GM19025 (cell line): ENCODE results near the gene MINDY4B.

ENCODE experiments used
- ATAC-seq: cut with Tn5 transposase; IDR thresholded peaks from one replicate; pipeline ENCODE4 v1.9.1; 2021; ENCODE audit warnings: mild to moderate bottlenecking, low read depth, moderate library complexity; ENCODE audit not compliant: unreplicated experiment

The MINDY4B gene

GRCh38 chr3:150905339-150905738 is at the start of gene MINDY4B:
MINDY4B (minus strand) TSS chr3:150905439; CDS start chr3:150905439, 0 bp downstream.
- no peak for ATAC-seq

- no peak for ATAC-seq
Observed at GRCh38 chr3:150951923-150952322, 46.7 kb upstream of the MINDY4B start.

- no peak for ATAC-seq
Observed at GRCh38 chr3:150945226-150946032, 40.2 kb upstream of the MINDY4B start.

GRCh38 chr3:150942221-150942620 is 37.0 kb upstream of the MINDY4B start:
- ATAC-seq, result no peak

GRCh38 chr3:150936693-150937092 is 31.5 kb upstream of the MINDY4B start:
- no peak for ATAC-seq

- no peak for ATAC-seq
Observed at GRCh38 chr3:150933473-150933995, 28.3 kb upstream of the MINDY4B start.

GRCh38 chr3:150931745-150932144 is 26.5 kb upstream of the MINDY4B start:
- ATAC-seq, result no peak

GRCh38 chr3:150930839-150931238 is 25.6 kb upstream of the MINDY4B start:
- ATAC-seq, result no peak

- no peak for ATAC-seq
Observed at GRCh38 chr3:150928234-150928633, 23.0 kb upstream of the MINDY4B start.

- no peak for ATAC-seq
Observed at GRCh38 chr3:150926328-150926727, 21.1 kb upstream of the MINDY4B start.

GRCh38 chr3:150925751-150926201 is 20.5 kb upstream of the MINDY4B start:
- peak; percentile 85 for ATAC-seq

- ATAC-seq, result no peak
Observed at GRCh38 chr3:150922611-150923010, 17.4 kb upstream of the MINDY4B start.

GRCh38 chr3:150921209-150921608 is 16.0 kb upstream of the MINDY4B start:
- ATAC-seq, result no peak

GRCh38 chr3:150920236-150920635 is 15.0 kb upstream of the MINDY4B start:
- no peak for ATAC-seq

- ATAC-seq, result no peak
Observed at GRCh38 chr3:150917951-150918350, 12.7 kb upstream of the MINDY4B start.

GRCh38 chr3:150913133-150913922 is 8.1 kb upstream of the MINDY4B start:
- no peak for ATAC-seq

- no peak for ATAC-seq
Observed at GRCh38 chr3:150912501-150912900, 7.3 kb upstream of the MINDY4B start.

GRCh38 chr3:150911771-150912170 is 6.5 kb upstream of the MINDY4B start:
- no peak for ATAC-seq

GRCh38 chr3:150906461-150906860 is 1.2 kb upstream of the MINDY4B start:
- no peak for ATAC-seq

GRCh38 chr3:150905746-150906145 is 507 bp upstream of the MINDY4B start:
- no peak for ATAC-seq

GRCh38 chr3:150902988-150903387 is 2.3 kb downstream of the MINDY4B start:
- no peak for ATAC-seq
